IPS-18c (cell line): ENCODE data around the gene C2CD2L.
A peak's percentile ranks its signal among the peaks of the same experiment; 100 is the strongest.
"Not testable (repeated sequence)": the region's sequence is repeated elsewhere in the genome, so short reads cannot be mapped to it uniquely, and the experiment has no call there.

Source experiments
- H3K4me3 ChIP-seq: 2 replicates; pipeline ENCODE4 v1.7.0; 2013; ENCODE audit warnings: low read depth, mild to moderate bottlenecking, low read length, moderate library complexity; ENCODE audit not compliant: insufficient read depth
- H3K9me3 ChIP-seq: one replicate; pipeline ENCODE4 v1.6.1; 2013; ENCODE audit warnings: mild to moderate bottlenecking, low read length, moderate library complexity; ENCODE audit not compliant: control insufficient read depth, insufficient read depth

Gene C2CD2L

GRCh38 chr11:119091966-119092879 is 14.9 kb upstream of the C2CD2L start:
- Histone ChIP-seq H3K9me3 (no peaks in the 10 kb centered on the region), H3K4me3 (peak overlapping the region; percentile 91)

DNA sequence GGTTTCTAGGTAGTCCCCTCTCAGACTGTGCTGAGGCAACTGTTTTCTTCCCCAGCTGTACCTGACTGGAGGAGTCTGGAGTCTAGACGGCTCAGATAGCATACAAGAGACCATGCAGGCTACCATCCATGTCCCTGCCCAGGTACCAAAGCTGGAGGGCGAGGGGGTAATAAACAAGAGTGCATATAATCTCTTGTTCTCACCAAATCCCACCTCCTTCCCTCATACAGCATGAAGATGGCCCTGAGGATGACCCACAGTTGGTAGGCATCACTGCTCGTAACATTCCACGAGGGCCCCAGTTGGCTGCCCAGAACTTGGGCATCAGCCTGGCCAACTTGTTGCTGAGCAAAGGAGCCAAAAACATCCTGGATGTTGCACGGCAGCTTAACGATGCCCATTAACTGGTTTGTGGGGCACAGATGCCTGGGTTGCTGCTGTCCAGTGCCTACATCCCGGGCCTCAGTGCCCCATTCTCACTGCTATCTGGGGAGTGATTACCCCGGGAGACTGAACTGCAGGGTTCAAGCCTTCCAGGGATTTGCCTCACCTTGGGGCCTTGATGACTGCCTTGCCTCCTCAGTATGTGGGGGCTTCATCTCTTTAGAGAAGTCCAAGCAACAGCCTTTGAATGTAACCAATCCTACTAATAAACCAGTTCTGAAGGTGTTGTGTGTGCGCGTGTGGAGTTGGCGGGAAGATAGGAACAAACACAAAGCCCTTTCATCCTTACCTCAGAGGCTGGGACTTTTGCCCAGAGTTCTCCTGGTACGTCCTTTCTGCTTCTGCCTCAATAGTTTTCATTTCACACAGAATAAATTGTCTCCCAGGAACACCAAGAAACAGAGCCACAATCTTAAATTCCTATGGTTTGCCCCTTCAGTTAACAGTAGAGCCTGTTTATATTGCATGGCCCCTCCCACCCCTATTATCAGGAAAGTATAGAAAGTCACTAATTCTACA is 14.0 kb upstream of the C2CD2L start:
- peak overlapping the region; percentile 91 for H3K4me3 ChIP-seq
- H3K9me3 ChIP-seq = no peaks in the 10 kb centered on the region

DNA sequence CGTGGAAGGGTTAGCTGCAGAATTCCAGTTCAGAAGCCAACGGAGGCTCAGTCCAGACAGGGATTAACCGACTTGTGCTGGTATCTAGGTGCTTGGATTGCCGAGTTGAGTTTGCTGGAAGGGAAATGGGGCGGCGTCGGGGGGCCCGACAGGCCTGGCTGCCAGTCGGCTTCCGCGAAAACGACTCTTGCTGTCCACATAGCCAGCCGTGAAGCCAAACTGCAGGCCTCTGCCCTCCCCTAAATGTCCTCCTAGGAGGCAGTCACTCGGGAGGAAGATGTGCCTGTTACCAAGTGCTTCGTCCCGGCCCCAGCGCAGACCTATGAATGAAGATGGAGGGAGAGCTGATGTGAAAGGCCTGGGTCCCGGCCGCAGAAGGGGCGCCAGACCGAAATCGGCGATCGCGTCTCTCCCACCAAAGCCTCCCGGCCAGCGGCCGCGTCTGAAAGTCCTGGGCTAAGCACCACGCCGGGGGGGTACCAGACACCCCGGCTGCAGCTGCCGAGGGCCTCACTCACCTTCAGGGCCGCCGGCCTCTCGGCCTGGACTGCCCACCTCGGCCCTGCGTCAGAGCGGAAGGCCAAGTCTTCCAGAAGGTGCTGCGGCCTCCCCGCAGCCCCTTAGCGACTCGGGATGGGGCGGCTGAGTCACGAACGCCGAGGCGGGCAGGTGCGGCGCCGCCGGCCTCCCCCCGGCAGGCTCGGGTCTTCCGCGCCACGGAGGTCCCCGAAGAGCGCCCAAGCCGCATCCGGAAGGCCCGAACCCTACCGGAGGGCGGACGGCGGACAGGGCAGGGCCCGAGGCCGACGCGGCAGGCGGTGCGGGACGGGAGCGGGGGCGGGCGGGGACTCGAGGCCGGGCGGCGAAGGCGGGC is 13.0 kb upstream of the C2CD2L start:
- Histone ChIP-seq H3K9me3 (no peaks in the 10 kb centered on the region), H3K4me3 (peak overlapping the region; percentile 91)

- peak overlapping the region; percentile 91 for H3K4me3 ChIP-seq
- no peaks in the 10 kb centered on the region for H3K9me3 ChIP-seq
Measured at GRCh38 chr11:119094816-119095065, 12.4 kb upstream of the C2CD2L start.

DNA sequence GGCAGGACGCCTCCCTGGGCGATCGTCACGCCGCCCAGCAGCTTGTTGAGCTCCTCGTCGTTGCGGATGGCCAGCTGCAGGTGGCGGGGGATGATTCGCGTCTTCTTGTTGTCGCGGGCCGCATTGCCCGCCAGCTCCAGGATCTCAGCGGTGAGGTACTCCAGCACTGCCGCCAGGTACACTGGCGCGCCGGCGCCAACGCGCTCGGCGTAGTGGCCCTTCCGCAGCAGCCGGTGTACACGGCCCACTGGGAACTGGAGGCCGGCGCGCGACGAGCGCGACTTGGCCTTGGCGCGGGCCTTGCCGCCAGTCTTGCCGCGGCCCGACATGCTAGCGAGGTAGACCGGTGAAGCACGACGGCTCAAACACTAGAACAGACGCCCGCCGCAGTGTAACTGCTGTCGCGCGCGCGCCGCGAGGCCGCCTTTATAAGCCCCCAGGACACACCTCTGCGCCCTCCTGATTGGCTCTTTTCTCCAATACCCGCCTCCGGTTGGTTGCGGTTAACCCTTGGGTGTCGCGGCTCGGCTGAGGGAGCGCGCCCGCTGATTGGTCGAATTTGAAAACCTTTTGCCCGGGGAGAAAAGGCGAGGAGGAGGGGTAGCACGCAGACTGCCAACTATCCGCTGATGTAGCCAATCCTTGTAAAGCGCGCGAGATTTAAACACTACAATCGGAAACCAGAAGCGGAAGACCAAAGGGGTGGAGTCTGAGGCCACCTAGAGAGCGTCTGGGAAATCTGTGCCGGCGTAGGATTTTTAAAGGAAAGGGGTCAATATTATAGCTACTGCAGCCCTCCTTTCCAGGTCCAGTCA is 11.9 kb upstream of the C2CD2L start:
- Histone ChIP-seq H3K9me3 (no peaks in the 10 kb centered on the region), H3K4me3 (peak overlapping the region; percentile 91)

DNA sequence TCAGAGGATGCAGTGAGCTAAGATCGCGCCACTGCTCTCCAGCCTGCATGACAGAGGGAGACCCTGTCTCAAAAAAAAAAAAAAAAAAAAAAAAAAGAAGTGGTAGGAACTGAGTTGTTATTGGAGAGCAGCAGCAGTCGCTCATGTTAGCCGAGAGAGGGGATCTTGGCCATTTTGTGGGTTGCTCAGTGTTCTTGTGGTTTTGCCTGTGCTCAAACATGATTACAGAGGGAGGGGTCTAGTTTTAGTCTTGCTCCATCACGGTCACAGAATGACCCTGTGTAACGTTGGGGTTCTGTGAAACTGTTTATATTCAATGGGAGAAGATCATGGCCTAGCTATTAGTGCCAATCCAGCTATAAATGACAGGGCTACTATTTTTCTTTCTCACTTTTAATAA is 7.4 kb upstream of the C2CD2L start:
- H3K9me3 ChIP-seq = no peaks in the 10 kb centered on the region
- no peak overlapping the region for H3K4me3 ChIP-seq

DNA sequence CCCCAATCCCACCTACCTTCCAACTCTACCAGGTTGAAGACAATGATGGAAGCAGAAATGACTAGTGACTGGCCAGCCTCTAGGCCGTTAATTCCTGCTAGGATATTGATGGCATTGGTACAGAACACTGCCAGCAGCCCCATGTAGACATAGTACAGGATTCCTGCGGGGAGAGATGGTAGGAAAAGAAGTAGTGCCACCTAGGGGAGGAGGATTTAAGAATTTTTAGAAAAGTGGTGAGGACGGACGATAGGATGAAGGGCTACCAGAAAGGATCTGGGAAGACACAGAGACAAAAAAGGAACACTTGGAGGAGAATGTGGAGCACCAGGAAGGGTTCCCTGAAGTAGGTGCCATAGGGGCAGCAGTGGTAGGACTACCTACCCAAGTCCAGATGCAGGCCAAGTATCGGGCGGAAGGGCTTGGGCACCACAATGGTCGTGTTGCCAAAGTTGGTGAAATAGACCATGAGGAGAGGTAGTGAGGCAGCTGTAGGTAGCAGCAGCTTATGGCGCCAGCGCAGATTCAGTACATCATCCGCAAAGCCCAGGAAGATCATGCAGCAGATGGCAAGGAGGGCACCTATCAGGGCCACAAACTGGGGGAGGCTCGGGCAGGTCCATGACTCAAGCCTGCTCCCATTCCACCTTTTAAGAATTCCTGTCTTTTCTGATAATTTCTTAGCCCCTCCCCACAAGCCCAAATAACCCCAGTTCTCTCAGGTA is 6.7 kb upstream of the C2CD2L start:
- Histone ChIP-seq H3K4me3 (peak overlapping the region; percentile 92), H3K9me3 (no peaks in the 10 kb centered on the region)

- Histone ChIP-seq H3K9me3 (no peaks in the 10 kb centered on the region), H3K4me3 (peak overlapping the region; percentile 92)
Measured at GRCh38 chr11:119100994-119101758, 6.0 kb upstream of the C2CD2L start.

DNA sequence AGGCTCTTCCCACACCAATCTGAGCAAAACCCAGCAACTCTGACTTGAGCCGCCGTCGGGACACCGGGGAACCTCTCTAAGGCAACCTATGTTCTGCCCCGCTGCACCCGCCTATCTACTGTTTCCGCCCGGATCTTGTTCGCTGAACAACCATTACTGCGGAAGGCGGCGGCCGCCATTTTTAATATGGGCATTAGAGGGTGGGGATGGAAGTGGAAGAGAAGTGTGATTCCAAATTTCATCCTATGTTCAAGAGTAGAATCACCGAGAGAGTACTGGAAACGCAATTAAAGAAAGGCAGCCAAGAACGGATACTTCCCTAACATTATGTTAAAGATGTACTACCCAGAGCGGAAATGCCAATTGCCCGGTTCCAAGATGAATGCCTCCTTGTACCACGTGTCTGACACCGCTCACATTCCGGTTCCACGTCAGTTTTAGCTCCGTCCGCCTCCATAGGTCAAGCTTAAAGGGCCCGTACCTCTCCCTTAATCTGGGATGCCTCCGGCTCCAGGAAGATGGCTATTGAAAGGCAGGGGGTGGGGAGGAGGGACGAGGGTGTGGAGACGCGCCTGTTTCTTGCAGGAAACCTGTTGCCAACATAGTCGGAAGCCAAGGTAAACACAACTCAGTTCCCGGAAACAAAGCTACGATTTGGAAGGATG is 5.3 kb upstream of the C2CD2L start, which contains the start of gene DPAGT1:
DPAGT1 (minus strand) TSS at position 95 of the 665 bp plus-strand sequence. CDS start 198 bp downstream, outside the sequence.
- Histone ChIP-seq H3K4me3 (peak within 1 kb of the TSS; percentile 92), H3K9me3 (no peaks in the 10 kb centered on the region)

DNA sequence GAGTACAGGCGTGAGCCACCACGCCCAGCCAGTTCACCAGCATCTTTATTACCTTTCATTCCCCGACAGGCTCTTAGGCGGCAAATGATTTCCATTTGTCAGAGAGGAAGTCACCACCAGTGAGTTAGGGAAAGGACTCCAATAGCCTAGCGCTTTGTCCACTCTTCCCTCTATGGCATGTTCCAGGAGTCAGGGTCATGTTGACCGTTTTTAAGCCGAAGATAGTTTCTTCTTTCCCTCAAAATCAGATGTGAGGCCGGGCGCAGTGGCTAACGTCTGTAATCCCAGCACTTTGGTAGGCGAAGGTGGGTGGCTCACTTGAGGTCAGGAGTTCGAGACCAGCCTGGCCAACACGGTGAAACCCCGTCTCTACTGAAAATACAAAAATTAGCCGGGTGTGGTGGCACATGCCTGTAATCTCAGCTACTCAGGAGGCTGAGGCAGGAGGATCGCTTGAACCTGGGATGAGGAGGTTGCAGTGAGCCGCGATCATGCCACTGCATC is 3.9 kb upstream of the C2CD2L start:
- H3K9me3 ChIP-seq, H3K4me3 ChIP-seq: not testable (repeated sequence)

GRCh38 chr11:119103793-119104192 is 3.4 kb upstream of the C2CD2L start:
- Histone ChIP-seq H3K9me3 (no peaks in the 10 kb centered on the region), H3K4me3 (no peak overlapping the region)

DNA sequence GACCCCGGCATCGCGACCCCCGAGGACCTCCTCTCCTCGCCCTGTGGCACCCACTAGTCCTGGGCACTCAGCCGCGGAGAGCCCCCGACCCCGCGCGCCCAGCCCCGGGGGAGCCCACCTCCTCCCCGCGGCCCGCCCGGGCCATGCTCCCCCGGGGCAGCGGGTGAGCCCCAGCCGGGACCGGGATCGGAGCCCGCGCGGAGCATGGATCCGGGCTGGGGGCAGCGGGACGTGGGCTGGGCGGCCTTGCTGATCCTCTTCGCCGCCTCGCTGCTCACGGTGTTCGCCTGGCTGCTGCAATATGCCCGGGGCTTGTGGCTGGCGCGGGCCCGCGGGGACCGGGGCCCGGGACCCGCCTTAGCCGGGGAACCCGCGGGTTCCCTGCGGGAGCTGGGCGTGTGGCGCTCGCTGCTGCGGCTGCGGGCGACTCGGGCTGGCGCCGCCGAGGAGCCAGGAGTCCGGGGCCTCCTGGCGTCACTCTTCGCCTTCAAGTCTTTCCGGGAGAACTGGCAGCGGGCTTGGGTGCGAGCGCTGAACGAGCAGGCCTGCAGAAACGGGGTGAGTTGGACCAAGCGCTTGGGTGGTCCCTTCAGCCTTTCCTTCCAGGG is 498 bp downstream of the C2CD2L start:
- Histone ChIP-seq H3K9me3 (no peaks in the 10 kb centered on the region), H3K4me3 (peak overlapping the region; percentile 91)

DNA sequence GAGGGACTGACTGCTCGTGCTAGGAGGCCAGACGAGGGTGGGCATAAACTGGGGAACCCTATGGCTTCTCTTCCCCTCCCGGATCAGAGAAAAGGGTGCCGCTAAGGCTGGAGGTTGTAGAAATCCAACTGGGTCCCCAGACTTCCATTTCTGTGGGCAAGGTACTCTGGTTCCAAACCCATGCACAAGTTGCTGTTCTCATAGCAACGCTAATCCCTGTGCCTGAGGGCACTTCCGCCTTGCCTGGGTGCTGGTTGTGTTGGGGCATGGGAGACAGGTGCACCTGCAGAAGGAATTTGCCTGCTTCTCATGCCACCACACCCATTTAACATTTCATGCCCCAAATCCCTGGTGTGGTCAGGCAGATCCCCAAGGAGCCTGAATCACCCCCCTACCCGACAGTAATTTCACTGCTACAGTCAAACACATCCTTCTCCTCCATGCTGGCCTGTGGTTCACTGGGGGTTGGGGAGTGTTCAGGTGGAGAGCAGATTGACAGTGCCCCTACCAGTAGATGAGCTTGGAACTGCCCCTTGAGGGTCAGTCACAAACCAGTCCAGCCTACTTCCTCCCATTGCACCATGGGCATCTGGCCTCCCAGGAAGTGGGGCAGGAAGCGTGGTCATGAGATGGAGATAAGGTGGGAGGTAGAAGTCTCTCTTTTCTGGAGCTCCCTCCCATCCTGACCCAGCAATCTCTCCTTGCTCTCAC is 1.2 kb downstream of the C2CD2L start:
- Histone ChIP-seq H3K9me3 (no peaks in the 10 kb centered on the region), H3K4me3 (peak overlapping the region; percentile 91)

- Histone ChIP-seq H3K4me3 (peak overlapping the region; percentile 91; the same call in 1 of the 2 replicates), H3K9me3 (no peaks in the 10 kb centered on the region)
Measured at GRCh38 chr11:119108857-119109221, 1.7 kb downstream of the C2CD2L start.
